ENCODE data around the gene ASAP2. TPM values are rescaled to one million over a fixed set of nuclear protein-coding genes. Genes with fewer than 3 reads are reported as not detected.

ASAP2 gene
- total RNA-seq, 1 donor from 2014 or later: 45.6 TPM

DNA sequence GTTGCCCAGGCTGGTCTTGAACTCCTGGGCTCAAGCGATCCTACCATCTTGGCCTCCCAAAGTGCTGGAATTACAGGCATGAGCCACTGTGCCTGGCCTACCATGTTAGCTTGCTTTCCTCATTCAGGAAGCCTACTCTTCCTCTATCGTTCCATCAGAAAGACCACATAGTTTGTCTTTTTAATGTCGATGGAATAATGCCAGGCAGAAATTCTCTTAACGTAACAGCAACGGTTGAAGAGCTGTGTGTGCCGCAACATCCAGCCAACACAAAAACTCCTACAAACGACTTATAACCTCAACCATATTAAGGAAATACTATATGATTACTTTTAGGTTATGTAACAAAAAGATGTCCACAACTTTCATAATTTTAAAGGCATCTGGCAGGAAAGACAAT lies 206.2 kb downstream of the ASAP2 start:
- Mint-ChIP-seq H3K36me3 (peaks cover 13% of the 10 kb centered on the region), H3K4me1 (ENCODE audit: unreplicated experiment) (no peaks in the 10 kb centered on the region), H3K9me3 (no peaks in the 10 kb centered on the region), H3K4me3 (no peak overlapping the region), H3K27me3 (no peaks in the 10 kb centered on the region), H3K27ac (no peak overlapping the region)
- TF ChIP-seq, protein P1, sequence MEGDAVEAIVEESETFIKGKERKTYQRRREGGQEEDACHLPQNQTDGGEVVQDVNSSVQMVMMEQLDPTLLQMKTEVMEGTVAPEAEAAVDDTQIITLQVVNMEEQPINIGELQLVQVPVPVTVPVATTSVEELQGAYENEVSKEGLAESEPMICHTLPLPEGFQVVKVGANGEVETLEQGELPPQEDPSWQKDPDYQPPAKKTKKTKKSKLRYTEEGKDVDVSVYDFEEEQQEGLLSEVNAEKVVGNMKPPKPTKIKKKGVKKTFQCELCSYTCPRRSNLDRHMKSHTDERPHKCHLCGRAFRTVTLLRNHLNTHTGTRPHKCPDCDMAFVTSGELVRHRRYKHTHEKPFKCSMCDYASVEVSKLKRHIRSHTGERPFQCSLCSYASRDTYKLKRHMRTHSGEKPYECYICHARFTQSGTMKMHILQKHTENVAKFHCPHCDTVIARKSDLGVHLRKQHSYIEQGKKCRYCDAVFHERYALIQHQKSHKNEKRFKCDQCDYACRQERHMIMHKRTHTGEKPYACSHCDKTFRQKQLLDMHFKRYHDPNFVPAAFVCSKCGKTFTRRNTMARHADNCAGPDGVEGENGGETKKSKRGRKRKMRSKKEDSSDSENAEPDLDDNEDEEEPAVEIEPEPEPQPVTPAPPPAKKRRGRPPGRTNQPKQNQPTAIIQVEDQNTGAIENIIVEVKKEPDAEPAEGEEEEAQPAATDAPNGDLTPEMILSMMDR (conservative IDR thresholded peaks at IDR 0.05): no peak
- no peak for DNase-seq (ENCODE audit: extremely low spot score, unreplicated experiment)

GRCh38 chr2:9415516-9416169 lies 209.0 kb downstream of the ASAP2 start:
- Mint-ChIP-seq H3K27ac (no peak overlapping the region), H3K36me3 (peaks cover 20% of the 10 kb centered on the region), H3K4me3 (no peak overlapping the region), H3K27me3 (no peaks in the 10 kb centered on the region), H3K4me1 (ENCODE audit: unreplicated experiment) (peaks cover 10% of the 10 kb centered on the region), H3K9me3 (no peaks in the 10 kb centered on the region)
- TF ChIP-seq, protein P1 (conservative IDR thresholded peaks at IDR 0.05): no peak
- DNase-seq (ENCODE audit: extremely low spot score, unreplicated experiment): no peak

DNA sequence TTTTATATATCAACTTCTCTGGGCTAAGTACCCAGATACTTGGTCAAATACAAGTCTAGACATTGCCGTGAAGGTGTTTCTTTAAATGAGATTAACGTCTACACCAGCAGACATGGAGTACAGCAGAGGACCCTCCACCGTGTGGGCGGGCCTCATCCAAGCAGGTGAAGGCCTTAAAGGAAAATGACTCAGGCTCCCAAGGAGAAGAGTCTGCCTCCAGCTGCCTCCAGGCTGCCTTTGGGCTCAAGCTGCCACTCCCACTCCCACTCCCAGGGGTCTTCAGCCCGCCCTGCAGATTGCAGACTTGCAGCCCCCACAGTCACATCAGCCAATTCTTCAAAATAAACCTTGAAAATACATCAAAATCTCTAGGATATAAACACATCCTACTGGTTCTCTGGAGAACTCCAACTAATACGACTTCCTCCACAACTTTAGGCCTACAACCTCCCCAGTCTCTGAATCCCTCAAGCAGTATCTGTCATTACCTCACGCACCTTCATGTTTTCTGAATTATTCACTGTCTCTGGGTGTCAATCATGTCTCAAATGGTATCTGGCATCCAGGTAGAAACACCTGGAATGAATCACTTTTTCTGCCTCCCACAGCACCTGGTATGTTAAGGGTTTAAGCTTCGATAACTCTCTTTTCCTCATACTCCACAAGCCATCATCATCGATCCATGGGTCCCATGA lies 209.8 kb downstream of the ASAP2 start:
- Mint-ChIP-seq H3K27ac (peak overlapping the region; percentile 55), H3K4me1 (ENCODE audit: unreplicated experiment) (peaks cover 12% of the 10 kb centered on the region)

GRCh38 chr2:9416962-9417316 lies 210.3 kb downstream of the ASAP2 start:
- Mint-ChIP-seq H3K4me1 (ENCODE audit: unreplicated experiment) (peaks cover 16% of the 10 kb centered on the region), H3K36me3 (peaks cover 17% of the 10 kb centered on the region), H3K4me3 (peak overlapping the region; percentile 2), H3K27me3 (no peaks in the 10 kb centered on the region), H3K9me3 (no peaks in the 10 kb centered on the region), H3K27ac (peak overlapping the region; percentile 55)
- TF ChIP-seq, protein P1 (conservative IDR thresholded peaks at IDR 0.05): no peak
- no peak for DNase-seq (ENCODE audit: extremely low spot score, unreplicated experiment)

More for the DNA sequence above, 209.8 kb downstream of the ASAP2 start:
- Mint-ChIP-seq H3K4me3 (peak overlapping the region; percentile 2), H3K9me3 (no peaks in the 10 kb centered on the region), H3K27me3 (no peaks in the 10 kb centered on the region), H3K36me3 (peaks cover 17% of the 10 kb centered on the region)
- no peak for DNase-seq (ENCODE audit: extremely low spot score, unreplicated experiment)
- TF ChIP-seq, protein P1 (conservative IDR thresholded peaks at IDR 0.05): no peak

- H3K9me3 Mint-ChIP-seq: no peaks in the 10 kb centered on the region
- H3K4me3 Mint-ChIP-seq: no peak overlapping the region
- H3K27me3 Mint-ChIP-seq: no peaks in the 10 kb centered on the region
- H3K4me1 Mint-ChIP-seq (ENCODE audit: unreplicated experiment): peaks cover 22% of the 10 kb centered on the region
- no peak for DNase-seq (ENCODE audit: extremely low spot score, unreplicated experiment)
- H3K36me3 Mint-ChIP-seq: peaks cover 14% of the 10 kb centered on the region
- TF ChIP-seq, protein P1 (conservative IDR thresholded peaks at IDR 0.05): no peak
- no peak overlapping the region for H3K27ac Mint-ChIP-seq
Observed at GRCh38 chr2:9417725-9418124, 211.1 kb downstream of the ASAP2 start.

Data from type B pancreatic cell (in vitro differentiated cells).